NCI-H82 (cell line): ENCODE results near the gene MSN.
"Not testable (repeated sequence)": the region's sequence is repeated elsewhere in the genome, so short reads cannot be mapped to it uniquely, and the experiment has no call there.

Experiments used
- DNase-seq: peaks from one replicate; lab custom pipeline; 2025; lab: John Stamatoyannopoulos, UW

MSN gene

GRCh38 chrX:65718538-65718937 lies 51.1 kb downstream of the MSN start:
- DNase-seq, result no peak

- no peak for DNase-seq
These were observed 53.0 kb downstream of the MSN start for GRCh38 chrX:65720381-65720964.

- DNase-seq, result no peak
These were observed 56.3 kb downstream of the MSN start for GRCh38 chrX:65723706-65724105.

DNA sequence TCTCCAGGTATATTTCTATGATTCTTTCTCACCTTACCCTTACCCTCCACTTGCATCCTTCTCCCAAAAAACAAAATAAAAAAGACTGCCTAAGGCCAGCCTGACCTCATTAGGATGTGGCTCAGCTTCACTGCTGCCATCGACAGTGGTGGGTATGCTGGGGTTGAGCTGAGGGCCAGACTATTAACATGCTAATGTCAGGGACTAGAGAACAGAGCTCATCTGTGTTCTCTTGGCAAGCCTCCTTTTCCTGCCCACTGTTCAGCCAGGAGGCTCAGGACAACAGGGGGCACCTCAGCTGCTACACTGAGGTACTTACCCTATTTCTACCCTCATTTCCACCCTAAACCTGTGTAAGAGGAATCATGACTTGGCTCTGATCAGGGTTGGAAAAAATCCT lies 59.3 kb downstream of the MSN start:
- no peak for DNase-seq

DNA sequence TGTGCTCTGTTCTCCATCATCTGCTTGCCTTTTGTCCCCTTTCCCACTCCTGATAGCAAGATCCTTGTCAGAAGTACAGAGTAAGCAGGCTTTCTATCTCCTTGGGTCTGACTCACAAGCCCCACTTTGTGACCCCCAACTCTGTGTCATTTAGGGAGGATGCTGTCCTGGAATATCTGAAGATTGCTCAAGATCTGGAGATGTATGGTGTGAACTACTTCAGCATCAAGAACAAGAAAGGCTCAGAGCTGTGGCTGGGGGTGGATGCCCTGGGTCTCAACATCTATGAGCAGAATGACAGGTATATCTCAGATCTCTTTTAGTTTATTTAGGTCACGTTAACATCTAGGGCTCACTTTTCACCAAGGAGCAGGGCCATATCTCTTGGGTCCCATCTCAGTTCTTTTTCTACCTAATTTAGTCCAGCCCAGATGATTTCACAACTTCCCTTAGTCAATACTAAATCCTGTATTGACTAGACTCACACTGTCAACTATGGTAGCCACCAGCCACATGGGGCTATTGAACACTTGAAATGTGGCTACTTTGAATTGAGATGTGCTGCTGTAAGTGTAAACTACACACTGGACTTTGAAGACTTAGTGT lies 64.3 kb downstream of the MSN start:
- no peak for DNase-seq

- no peak for DNase-seq
These were observed 73.5 kb downstream of the MSN start for GRCh38 chrX:65740909-65741308.

DNA sequence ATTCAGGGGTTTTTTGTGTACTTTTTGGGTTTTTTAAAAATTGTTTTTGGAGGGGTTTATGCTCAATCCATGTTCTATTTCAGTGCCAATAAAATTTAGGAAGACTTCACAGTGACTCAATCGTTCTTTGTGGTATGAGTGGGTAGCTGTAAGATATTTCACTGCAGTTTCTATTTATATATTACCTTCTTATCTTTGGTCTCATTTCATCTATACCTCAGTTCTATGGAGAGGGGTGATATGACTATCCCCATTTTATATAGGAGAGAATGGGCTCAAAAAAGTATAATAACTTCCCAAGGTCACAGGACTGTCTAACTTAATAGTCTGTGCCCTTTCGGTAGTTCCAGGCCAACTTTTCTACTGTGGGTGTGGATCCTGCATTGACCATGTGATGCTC lies 74.4 kb downstream of the MSN start:
- DNase-seq, result no peak

DNA sequence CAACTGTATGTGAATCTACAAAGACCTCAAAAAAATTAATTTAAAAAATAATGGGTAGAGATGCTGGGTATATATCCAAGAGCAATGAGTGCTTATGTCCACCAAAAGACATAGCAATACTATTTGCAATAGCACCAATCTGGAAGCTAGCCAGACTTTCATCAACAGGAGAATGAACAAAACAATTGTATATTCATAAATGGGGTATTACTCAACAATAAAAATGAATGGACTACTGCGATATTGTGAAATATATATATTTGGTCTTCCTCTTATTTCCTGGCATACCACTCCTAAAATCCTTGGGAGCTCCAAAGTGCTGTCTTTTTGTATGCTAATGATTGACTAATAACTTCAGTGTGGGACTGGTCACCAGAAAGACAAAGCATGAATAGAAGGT lies 77.5 kb downstream of the MSN start:
- DNase-seq, result no peak

GRCh38 chrX:65745427-65745826 lies 78.0 kb downstream of the MSN start:
- DNase-seq, result no peak

DNA sequence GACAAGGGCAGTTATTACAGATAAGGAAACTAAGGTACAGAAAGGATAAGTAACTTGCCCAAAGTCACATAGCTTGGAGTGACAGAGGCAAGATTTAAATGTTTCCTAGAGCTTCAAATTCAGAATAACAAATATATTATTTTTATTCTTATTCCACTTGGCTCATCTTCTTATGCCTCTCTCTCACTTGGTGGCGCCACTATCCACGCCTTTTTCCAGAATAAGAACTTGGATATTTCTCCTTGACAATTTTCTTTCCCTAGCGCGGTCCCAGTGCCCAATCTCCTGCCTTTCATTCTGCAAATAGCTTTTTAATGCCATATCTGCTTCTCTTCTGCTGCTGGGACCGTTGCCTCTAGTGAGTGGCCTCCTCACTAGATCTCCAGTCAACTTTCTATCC lies 78.5 kb downstream of the MSN start:
- no peak for DNase-seq

- no peak for DNase-seq
These were observed 83.4 kb downstream of the MSN start for GRCh38 chrX:65750674-65751469.

GRCh38 chrX:65751519-65751918 lies 84.1 kb downstream of the MSN start:
- no peak for DNase-seq

DNA sequence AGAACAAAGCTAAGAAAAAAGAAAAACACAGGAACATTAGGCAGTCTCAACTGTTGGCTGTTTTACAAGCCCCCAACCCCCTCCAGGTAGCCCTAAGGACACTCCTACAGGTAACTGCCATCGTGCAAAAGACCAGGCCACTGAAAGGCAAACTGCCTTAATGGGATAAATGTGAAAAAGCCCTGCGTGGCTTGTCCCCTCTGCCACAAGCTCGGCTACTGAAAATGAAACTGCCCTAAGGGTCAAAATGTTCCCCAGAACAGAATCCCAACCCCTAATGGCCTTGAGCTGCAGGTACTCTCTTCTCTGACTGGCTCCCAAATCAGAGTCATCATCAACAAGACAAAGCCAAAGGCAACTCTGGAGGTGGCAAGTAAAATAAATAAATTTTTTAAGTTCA lies 84.8 kb downstream of the MSN start:
- DNase-seq, result no peak

DNA sequence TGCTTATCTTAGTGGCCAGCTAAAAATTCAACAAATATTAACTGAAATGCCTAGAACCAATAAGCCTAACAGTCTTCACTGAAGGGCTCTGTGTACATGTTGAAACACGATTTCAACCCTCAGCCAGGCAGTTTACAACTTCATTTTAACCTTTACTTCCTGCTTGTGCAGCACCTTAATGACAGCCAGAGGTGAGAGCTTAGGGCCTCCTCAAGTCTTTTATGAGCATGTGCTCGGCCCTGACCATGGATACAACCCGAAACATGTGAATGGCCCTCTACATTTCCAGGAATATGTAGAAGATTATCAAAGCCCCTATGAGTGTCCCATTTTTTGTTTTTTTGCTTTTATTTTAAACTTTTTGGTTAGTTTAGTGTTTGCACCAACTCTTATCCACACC lies 88.3 kb downstream of the MSN start:
- DNase-seq, result no peak

DNA sequence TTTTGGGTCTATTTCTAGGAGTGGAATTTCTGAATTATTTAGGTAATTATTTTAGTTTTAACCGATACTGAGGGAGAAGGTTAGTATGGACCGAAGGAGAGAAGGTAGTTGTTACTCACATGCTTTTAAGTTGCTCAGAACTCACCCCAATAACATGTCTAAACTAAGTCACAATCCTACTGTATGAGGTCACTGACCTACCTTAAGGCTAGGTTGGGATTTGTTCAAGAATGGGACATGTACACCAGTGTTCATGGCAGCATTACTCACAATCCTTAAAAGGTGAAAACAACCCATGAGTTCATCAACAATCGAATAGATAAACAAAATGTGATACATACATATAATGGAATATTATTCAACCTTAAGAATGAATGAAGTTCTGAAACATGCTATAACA lies 90.5 kb downstream of the MSN start:
- DNase-seq, result no peak

DNA sequence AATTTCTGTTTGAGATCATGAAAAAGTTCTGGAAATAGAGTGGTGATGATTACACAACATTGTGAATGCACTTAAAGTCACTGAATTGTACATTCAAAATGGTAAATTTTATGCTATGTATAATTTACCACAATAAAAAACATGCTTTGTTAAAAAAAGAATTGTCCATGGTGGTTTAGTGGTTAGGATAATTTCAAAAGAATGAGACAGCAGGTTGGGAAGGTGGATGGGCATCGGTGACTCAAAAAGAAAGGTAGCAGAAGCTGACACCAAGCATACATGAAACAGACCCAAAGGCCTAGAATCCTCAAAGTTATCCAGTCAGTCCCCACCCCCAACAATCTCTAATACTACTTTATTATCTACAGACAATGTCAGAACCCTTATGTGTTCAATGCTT lies 91.1 kb downstream of the MSN start:
- DNase-seq, result no peak

DNA sequence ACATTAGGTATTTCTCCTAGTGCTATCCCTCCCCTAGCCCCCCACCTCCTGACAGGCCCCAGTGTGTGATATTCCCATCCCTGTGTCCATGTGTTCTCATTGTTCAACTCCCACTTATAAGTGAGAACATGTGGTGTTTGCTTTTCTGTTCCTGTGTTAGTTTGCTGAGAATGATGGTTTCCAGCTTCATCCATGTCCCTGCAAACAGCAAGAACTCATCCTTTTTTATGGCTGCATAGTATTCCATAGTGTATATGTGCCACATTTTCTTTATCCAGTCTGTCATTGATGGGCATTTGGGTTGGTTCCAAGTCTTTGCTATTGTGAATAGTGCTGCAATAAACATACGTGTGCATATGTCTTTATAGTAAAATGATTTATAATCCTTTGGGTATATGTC lies 92.1 kb downstream of the MSN start:
- DNase-seq, result not testable (repeated sequence)

DNA sequence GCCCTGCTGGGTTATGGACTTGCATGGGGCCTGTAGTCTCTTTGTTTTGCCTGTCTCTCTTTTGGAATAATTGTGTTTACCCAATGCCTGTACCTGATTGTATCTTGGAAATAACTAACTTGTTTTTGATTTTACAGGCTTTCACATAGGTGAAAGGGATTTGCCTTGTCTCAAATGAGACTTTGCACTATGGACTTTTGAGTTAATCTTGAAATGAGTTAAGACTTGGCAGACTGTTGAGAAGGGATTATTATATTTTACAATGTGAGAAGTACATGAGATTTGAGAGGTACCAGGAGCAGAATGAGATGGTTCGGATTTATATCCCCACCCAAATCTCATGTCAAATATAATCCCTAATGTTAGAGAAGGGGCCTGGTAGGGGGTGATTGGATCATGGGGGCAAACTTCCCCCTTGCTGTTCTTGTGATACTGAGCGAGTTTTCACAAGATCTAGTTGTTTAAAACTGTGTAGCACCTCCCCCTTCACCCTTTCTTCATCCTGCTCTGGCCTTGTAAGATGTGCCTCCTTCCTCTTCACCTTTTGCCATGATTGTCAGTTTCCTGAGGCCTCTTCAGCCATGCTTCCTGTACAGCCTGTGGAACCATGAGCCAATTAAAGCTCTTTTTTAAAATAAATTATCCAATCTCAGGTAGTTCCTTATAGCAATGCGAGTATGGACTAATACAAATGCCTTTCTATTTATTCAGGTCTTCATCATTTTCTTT lies 102.3 kb downstream of the MSN start:
- no peak for DNase-seq

DNA sequence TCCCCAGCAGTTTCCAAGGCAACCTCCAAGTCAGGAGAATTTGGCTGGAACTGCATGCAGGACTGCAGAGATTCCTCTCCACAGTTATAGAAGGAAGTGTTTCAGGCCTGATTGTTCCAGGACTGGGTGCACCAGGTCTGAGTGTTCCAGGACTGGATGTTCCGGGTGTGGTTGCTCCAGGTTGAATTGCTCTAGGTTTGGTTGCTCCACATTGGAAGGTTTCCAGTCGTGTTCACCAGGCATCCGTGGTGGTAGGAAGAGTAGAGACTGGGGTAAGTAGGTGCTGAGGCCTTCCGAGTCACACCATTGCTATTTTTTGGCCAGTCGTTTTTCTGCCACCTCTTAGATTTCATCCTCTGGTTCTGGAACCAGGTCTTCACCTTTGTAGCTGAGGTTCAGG lies 105.4 kb downstream of the MSN start:
- DNase-seq, result no peak

GRCh38 chrX:65781845-65782244 lies 114.4 kb downstream of the MSN start:
- no peak for DNase-seq

- DNase-seq, result no peak
These were observed 116.3 kb downstream of the MSN start for GRCh38 chrX:65783746-65784145.
